Prostate gland (tissue), 2 donors: Measurements from ENCODE around the gene CEP55. TPM values are rescaled to one million over a fixed set of nuclear protein-coding genes. Genes with fewer than 3 reads are reported as not detected.

Experiments
- DNase-seq: peaks from one replicate; pipeline ENCODE4 v3.0.0-alpha.2; 2019; ENCODE audit warnings: low spot score
- H3K27ac ChIP-seq, 2 donors: fragments of 200-600 bp; sonication (generic); 2 replicates each; pipeline ENCODE4 v1.5.1; 2017 to 2019
- H3K27me3 ChIP-seq: fragments of 200-600 bp; sonication (generic); replicated peaks from 2 replicates; pipeline ENCODE4 v1.5.1; 2019; ENCODE audit not compliant: insufficient read depth
- H3K36me3 ChIP-seq, 2 donors: fragments of 200-600 bp; sonication (generic); 1 replicate in 1 of 2; 2 replicates in 1 of 2; pipeline versions ENCODE4 v1.5.1 to v1.8.1; 2017 to 2019
- H3K4me1 ChIP-seq: fragments of 200-600 bp; sonication (generic); replicated peaks from 2 replicates; pipeline ENCODE4 v1.5.1; 2019
- H3K4me3 ChIP-seq, 2 donors: fragments of 200-600 bp; sonication (generic); 2 replicates each; pipeline ENCODE4 v1.5.1; 2017 to 2019
- H3K9me3 ChIP-seq: fragments of 200-600 bp; sonication (generic); 2 replicates; pipeline ENCODE4 v1.5.1; 2017
- CTCF ChIP-seq, 4 experiments: fragments of 200-600 bp in 2 of 4; fragments of 450-650 bp in 2 of 4; sonication (generic) in 2 of 4; IDR thresholded peaks; 1 replicate in 3 of 4; 2 replicates in 1 of 4; pipeline ENCODE4 v1.5.1; 2016 to 2019; ENCODE audit warnings: antibody characterized with exemption in 4 of 4, mild to moderate bottlenecking in 2 of 4, moderate library complexity in 2 of 4
- POLR2A ChIP-seq: fragments of 450-650 bp; IDR thresholded peaks from one replicate; pipeline ENCODE4 v1.6.1; 2016; ENCODE audit warnings: antibody characterized with exemption, mild to moderate bottlenecking
- POLR2AphosphoS5 ChIP-seq: sonication (generic); formaldehyde crosslinking; IDR thresholded peaks from one replicate; pipeline ENCODE4 v1.6.1; 2017; ENCODE audit warnings: antibody characterized with exemption
- WGBS: methylation state at CpG from one replicate; pipeline ENCODE4 v1.1.5; 2018; 5-methylcytosine and 5-hydroxymethylcytosine counted together
- intact Hi-C: fragments of 100-400 bp; cut with DNase I; formaldehyde crosslinking; loops from one replicate; pipeline ENCODE4 v1.14.2; 2022
- total RNA-seq, 2 donors: library from RNA; depleted of rRNA; stranded (reverse); fragments of >200 nt; gene quantifications; one replicate each; pipeline ENCODE4 v1.1.0, GENCODE V29; 2016

Gene CEP55
- total RNA-seq, 2 donors from 2014 or later = 0.14 to 4.7 TPM

DNA sequence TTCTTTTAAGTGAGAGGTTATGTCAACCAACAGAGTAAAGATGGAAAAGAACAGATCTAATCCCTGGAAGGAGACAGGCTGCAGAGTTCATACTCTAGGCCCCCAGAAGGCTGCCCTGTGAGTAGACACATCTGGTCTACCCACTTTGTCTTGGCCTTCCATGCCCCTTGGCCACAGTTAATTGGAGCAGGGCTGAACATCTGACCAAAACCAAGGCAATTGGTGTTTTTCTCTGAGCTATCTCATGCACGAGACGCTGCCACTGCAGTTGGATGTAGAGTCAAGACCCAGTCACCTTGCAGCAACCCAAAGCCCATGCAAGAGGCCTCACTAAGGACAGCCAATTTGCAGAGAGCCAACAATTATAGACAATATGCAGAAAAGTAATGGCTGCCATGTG, 23.3 kb upstream of the CEP55 start:
- TF ChIP-seq POLR2A (no peak), CTCF (IDR thresholded peaks at IDR 0.05) (no peak), POLR2AphosphoS5 (no peak)
- intact Hi-C loops = no loop called here
- Histone ChIP-seq H3K27ac (no peak overlapping the region), H3K9me3 (no peaks in the 10 kb centered on the region), H3K4me3 (no peak overlapping the region), H3K27me3 (no peaks in the 10 kb centered on the region), H3K4me1 (peaks cover 10% of the 10 kb centered on the region), H3K36me3 (no peaks in the 10 kb centered on the region)
- WGBS = 97% methylated on average over 2 of the region's 2 CpGs
- no peak for DNase-seq

GRCh38 chr10:93473804-93474472, 22.5 kb upstream of the CEP55 start:
- Histone ChIP-seq H3K27me3 (no peaks in the 10 kb centered on the region), H3K9me3 (no peaks in the 10 kb centered on the region), H3K27ac (no peak overlapping the region), H3K4me3 (no peak overlapping the region), H3K4me1 (peaks cover 10% of the 10 kb centered on the region), H3K36me3 (no peaks in the 10 kb centered on the region)
- intact Hi-C loops = no loop called here
- 80% methylated on average over 7 of the region's 7 CpGs for WGBS
- no peak for DNase-seq
- TF ChIP-seq POLR2AphosphoS5 (no peak), POLR2A (no peak), CTCF (IDR thresholded peaks at IDR 0.05) (no peak)

DNA sequence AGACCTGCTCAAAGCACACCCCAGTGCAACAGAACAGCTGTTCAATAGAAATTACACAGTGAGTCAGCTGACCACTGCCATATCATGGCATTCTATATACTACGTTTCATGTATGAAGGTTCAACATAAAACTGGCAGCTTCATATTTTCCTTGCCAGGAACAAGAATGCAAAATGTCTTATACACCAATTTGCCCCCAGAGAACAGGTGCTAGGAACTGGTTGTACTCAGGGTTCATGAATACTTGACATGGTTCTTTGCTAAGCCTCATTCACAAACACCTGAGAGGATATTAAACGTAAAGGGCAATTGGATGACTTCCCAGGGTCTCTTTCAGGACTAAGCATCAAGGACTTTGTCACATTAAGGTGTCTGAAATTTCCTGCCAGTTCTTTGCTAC, 21.2 kb upstream of the CEP55 start:
- intact Hi-C loops = no loop called here
- WGBS = 58% methylated on average over 2 of the region's 2 CpGs
- Histone ChIP-seq H3K36me3 (no peaks in the 10 kb centered on the region), H3K27ac (no peak overlapping the region), H3K4me3 (no peak overlapping the region), H3K9me3 (no peaks in the 10 kb centered on the region), H3K27me3 (no peaks in the 10 kb centered on the region), H3K4me1 (peaks cover 7% of the 10 kb centered on the region)
- TF ChIP-seq POLR2AphosphoS5 (no peak), POLR2A (no peak), CTCF (IDR thresholded peaks at IDR 0.05) (no peak)
- no peak for DNase-seq

- no peak for TF ChIP-seq POLR2A
- no peak for TF ChIP-seq CTCF (IDR thresholded peaks at IDR 0.05)
- no peak for TF ChIP-seq POLR2AphosphoS5
- WGBS = 37% methylated on average over 2 of the region's 2 CpGs
- H3K9me3 ChIP-seq = no peaks in the 10 kb centered on the region
- no peak overlapping the region for H3K4me3 ChIP-seq
- no peaks in the 10 kb centered on the region for H3K36me3 ChIP-seq
- DNase-seq = no peak
- H3K4me1 ChIP-seq = peaks cover 7% of the 10 kb centered on the region
- H3K27me3 ChIP-seq = no peaks in the 10 kb centered on the region
- intact Hi-C loops = no loop called here
- no peak overlapping the region for H3K27ac ChIP-seq
Measured at GRCh38 chr10:93475871-93476270, 20.5 kb upstream of the CEP55 start.

DNA sequence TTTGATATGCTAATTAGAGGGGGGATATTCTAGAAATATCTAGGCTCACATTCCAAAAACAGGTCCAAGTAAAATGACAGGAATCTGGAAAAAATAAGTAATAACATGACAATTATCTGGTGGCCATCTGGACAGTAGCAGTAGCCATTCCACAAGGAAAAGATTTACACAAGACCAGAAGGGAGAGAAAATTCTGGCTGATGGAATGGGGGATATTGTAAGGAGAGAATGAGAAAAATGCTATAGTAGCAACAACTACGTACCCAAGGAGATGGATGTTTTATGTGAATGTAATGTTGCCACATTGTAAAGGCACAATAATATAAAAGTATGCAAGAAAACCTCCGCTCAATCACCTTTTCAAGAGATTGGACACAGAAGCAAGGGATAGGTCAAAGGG, 19.7 kb upstream of the CEP55 start:
- TF ChIP-seq CTCF (IDR thresholded peaks at IDR 0.05) = no peak
- DNase-seq = no peak
- Histone ChIP-seq H3K4me3 (no peak overlapping the region), H3K36me3 (no peaks in the 10 kb centered on the region), H3K9me3 (no peaks in the 10 kb centered on the region), H3K4me1 (peaks cover under 1% of the 10 kb centered on the region), H3K27me3 (no peaks in the 10 kb centered on the region), H3K27ac (no peak overlapping the region)
- intact Hi-C loops = no loop called here
- WGBS = 96% methylated on average over 2 of the region's 2 CpGs
